GM19043 (cell line): ENCODE data around the gene RPL13A.
"Not testable (repeated sequence)": the region's sequence is repeated elsewhere in the genome, so short reads cannot be mapped to it uniquely, and the experiment has no call there.

Source experiments
- ATAC-seq: cut with Tn5 transposase; IDR thresholded peaks from one replicate; pipeline ENCODE4 v1.9.1; 2021; ENCODE audit warnings: low read depth; ENCODE audit not compliant: unreplicated experiment

The RPL13A gene

GRCh38 chr19:49487277-49488045 lies at the start of gene RPL13A:
Gene RPL13A (plus strand): TSS chr19:49487608. CDS start chr19:49487630, 22 bp downstream.
- ATAC-seq = peak; percentile 79

- ATAC-seq = no peak
Measured at GRCh38 chr19:49438261-49438660, 49.1 kb upstream of the RPL13A start.

- no peak for ATAC-seq
Measured at GRCh38 chr19:49439836-49440235, 47.6 kb upstream of the RPL13A start.

- ATAC-seq = no peak
Measured at GRCh38 chr19:49440439-49441209, 46.8 kb upstream of the RPL13A start.

- no peak for ATAC-seq
Measured at GRCh38 chr19:49441210-49441959, 46.0 kb upstream of the RPL13A start, which contains the start of gene SLC17A7. Gene SLC17A7 (minus strand): TSS chr19:49441527. CDS start chr19:49441379, 148 bp downstream.

GRCh38 chr19:49441960-49442350 lies 45.5 kb upstream of the RPL13A start:
- no peak for ATAC-seq

GRCh38 chr19:49442354-49442753 lies 45.1 kb upstream of the RPL13A start:
- ATAC-seq = no peak

GRCh38 chr19:49442771-49443365 lies 44.5 kb upstream of the RPL13A start:
- ATAC-seq = no peak

- peak; percentile 73 for ATAC-seq
Measured at GRCh38 chr19:49443366-49444099, 43.9 kb upstream of the RPL13A start.

- ATAC-seq = not testable (repeated sequence)
Measured at GRCh38 chr19:49444100-49444700, 43.2 kb upstream of the RPL13A start.

GRCh38 chr19:49445997-49446396 lies 41.4 kb upstream of the RPL13A start:
- no peak for ATAC-seq

GRCh38 chr19:49447485-49448431 lies 39.6 kb upstream of the RPL13A start:
- ATAC-seq = no peak

GRCh38 chr19:49448432-49448786 lies 39.0 kb upstream of the RPL13A start:
- no peak for ATAC-seq

- ATAC-seq = no peak
Measured at GRCh38 chr19:49450405-49450804, 37.0 kb upstream of the RPL13A start.

- ATAC-seq = peak; percentile 47
Measured at GRCh38 chr19:49451430-49452181, 35.8 kb upstream of the RPL13A start, which contains the start of gene PIH1D1. Gene PIH1D1 (minus strand): TSS chr19:49451814. CDS start chr19:49451574, 240 bp downstream.

- ATAC-seq = peak; percentile 71
Measured at GRCh38 chr19:49453013-49453756, 34.2 kb upstream of the RPL13A start, which contains the start of gene ALDH16A1. Gene ALDH16A1 (plus strand): TSS chr19:49453225. CDS start chr19:49453332, 107 bp downstream.

GRCh38 chr19:49453757-49454240 lies 33.6 kb upstream of the RPL13A start:
- ATAC-seq = no peak
